A172 (cell line): ENCODE data around the gene DENND1A. TPM values are rescaled to one million over a fixed set of nuclear protein-coding genes. Genes with fewer than 3 reads are reported as not detected.

ENCODE experiments used
- DNase-seq: peaks from one replicate; pipeline ENCODE4 v3.0.0-alpha.2; 2015; ENCODE audit warnings: low spot score
- total RNA-seq: library from RNA; depleted of rRNA; stranded (reverse); fragments of >200 nt; shearing (Covaris generic); gene quantifications from 2 replicates; pipeline ENCODE4 v1.2.3, GENCODE V29; 2014

DENND1A gene
- total RNA-seq, 1 experiment from 2014 or later, result 30.8 TPM

DNA sequence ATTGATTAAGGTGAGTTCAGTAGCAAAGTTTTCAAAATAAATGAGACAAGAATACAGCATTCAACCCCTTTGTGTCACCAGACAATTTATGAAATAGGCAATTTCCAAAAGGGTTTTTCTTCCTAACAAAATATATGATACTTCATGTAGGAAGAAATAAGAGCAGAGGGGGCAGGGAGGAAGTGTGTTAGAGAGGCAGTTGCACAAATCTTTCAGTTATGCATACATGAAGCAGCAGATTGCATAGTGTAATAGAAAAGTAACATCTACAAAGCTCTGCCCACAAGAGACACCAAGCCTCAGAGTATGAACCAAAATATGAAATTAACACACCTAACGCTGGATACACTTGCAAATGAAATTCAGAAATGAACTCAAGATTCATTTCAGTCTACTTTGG lies 157.0 kb downstream of the DENND1A start:
- DNase-seq, result no peak

GRCh38 chr9:123772374-123772773 lies 157.6 kb downstream of the DENND1A start:
- DNase-seq, result no peak

DNA sequence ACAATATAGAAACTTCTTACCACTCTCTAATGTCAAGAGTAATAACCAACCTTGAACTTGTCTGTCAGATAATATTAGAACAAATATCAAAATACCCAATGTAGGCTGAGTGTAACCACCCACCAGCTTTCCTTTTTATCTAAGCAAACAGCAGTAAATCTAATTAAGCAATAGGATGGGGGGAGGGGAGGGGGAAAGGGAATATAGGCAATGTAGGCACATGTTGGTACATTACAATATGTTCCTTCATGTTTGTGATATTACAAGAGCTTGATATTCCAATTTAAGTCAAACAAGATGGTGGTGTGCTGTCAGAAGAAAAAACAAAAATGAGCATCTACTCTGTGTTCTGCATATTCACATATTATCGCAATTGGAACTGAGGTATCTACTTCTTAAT lies 158.2 kb downstream of the DENND1A start:
- no peak for DNase-seq

DNA sequence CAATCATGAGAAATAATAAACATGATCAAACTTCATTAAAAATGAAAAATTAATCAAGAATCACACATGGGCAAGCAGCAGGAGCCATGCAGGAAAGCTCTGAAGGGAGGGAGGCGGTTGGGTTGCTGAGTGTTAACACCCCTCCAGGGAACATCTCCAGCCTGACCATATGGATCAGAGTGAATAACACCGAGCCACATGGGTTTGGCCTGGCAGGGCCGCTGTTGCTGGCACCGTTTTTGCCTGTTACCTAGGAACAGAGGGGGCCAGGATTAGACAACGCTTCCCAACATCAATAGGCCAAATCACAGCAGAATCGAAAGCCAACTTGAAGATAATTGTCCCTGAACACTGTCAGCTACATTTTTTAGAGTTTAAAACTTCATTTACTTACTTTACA lies 160.2 kb downstream of the DENND1A start:
- no peak for DNase-seq

- peak; percentile 65 for DNase-seq
Measured at GRCh38 chr9:123763910-123764588, 165.9 kb downstream of the DENND1A start.

- no peak for DNase-seq
Measured at GRCh38 chr9:123761905-123762605, 167.9 kb downstream of the DENND1A start.

GRCh38 chr9:123757960-123758359 lies 172.0 kb downstream of the DENND1A start:
- no peak for DNase-seq

GRCh38 chr9:123757547-123757946 lies 172.4 kb downstream of the DENND1A start:
- DNase-seq, result no peak

GRCh38 chr9:123756484-123757106 lies 173.3 kb downstream of the DENND1A start:
- DNase-seq, result no peak

DNA sequence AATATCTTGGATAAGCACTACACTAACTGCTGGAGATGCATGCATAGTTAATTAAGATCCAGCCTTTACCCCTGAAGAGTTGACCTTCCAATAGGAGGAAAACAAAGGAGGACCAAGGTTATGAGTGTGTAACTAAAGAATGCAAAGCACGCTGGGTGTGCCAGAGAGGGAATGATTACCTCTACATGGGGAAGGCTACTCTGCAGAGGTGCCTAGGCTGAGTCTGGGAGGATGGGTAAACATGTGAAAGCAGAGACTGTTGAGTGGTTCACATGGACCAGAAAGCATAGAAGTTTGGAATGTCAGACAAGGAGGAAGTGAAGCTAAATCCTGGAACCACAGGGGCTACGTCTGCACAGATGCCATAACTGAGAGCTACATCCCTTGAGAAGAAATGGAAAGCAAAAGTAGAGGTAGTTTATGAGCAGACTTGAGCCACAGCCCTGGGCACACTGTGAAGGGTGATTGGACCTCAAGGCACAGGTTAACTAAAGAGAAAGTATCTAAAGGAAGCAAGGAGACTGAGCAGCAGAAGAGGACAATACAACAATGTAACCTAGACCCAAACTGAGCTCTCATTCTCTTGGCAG lies 176.2 kb downstream of the DENND1A start:
- no peak for DNase-seq

DNA sequence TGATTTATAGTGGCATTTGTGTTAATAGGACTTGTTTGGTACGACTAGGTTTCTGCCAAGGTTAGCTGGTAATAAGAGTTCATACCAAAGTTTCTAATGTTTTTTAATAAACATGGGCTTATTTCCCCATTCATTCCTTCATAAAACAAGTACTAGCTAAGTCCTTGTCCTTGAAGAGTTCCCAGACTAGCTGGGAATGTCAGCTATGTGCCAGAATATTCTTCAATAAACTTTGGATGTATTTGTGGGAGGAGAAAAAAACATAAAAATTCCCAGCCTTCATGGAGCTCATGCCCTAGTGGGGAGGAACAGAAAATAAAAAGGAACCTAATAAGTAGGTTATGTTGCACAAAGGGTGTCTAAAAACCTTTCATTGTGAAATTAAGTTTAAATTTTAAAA lies 176.9 kb downstream of the DENND1A start:
- no peak for DNase-seq

DNA sequence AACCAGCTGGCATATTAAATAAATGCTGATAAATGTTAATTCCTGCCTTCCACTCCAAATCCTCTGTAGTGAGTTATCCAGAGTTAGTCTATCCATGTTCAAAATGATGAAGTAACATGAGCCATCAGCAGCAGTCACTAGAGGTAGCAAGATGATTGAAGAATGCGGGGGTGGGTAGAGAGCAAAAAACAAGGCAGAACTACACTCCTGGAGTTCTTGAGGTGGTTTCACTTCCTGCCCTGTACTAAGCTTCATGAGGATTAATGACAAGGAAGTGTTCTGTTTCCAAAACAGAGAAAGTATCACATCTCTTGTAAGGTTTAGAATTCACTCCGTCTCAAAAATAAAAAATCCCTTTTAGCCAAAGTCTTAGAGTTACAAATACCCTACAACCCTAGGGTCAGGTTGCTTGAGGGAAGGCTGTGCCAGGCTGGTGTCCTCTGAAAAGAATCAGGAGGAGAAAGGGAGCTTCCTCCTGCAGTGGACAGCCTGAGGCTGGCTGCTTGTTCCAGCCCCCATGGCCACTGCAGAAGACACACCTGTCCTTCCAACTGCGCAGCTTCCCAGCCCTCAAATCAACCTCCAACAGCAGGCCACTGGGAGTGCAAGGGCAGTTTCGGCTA lies 180.2 kb downstream of the DENND1A start:
- DNase-seq, result no peak

DNA sequence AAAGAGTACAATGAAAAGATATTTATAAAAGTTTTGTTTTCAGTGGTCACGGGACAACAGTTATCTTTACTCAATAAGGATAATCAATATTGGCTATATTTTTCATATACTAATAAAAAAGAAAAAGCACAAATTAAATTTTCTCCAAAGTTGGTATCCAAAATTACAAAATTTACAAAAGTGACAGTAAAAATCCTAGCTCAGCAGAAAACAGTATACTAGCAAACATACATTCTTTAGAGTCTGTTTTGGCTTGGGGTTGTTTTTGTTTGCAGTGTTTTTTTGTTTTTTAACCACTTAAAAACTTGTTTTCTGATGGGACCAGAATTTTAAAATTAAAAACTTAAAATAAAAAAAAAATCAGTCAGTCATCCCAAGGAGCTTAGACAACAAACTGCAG lies 183.2 kb downstream of the DENND1A start:
- no peak for DNase-seq

- no peak for DNase-seq
Measured at GRCh38 chr9:123745933-123746332, 184.0 kb downstream of the DENND1A start.

GRCh38 chr9:123745451-123745850 lies 184.5 kb downstream of the DENND1A start:
- no peak for DNase-seq

DNA sequence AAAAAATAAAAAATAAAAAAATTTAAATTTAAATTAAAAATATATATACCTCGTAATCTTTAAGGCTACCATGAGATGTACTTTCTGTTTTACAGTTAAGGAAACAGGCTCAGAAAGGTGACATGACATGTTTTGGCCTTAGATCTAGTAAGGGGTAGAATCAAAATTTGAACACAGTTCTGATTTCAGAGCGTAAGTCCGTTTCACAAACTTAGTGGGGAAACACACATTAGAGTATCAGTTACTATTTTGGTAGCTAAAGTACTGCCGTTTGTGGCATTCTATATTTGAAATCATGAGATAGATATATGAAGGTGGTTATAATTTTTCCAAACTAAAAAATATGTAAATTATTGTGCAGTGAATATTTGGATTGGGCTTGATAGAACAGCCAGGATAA lies 186.2 kb downstream of the DENND1A start:
- DNase-seq, result no peak

DNA sequence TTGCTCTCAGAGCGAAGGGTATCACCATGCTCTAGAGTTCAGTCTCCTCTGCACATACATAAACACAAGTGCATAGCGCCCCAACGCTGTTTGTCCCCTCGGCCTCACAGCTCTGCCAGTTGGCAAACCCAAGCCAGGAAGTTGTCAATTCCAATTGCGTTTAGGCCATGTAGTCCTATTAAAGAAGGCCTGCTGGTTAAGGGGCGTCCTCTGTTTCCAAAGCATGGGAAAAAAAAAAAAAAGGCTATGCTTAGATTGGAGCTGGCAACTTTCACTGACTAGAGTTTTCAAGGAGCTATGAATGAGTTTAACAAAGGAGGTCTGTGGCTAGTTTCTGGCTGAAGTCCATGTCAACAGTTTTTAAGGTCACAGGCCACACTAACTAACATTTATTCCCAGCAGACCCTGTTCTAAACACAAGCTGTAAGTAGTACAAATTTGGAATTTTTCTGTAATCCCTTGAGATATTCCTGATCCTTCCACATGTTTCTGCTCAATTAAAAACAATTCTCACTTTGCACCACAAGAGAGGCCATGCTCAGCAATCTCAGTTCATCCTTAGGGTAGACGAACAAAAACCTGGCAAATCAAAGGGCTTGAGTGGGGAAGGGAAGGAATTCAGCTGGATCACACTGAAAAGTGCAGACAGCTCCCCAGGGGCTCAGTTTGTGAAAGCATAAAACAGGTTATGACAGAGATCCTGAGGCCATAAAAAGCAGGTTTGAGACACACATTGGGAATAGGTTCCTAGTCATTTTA lies 187.7 kb downstream of the DENND1A start:
- DNase-seq, result no peak

DNA sequence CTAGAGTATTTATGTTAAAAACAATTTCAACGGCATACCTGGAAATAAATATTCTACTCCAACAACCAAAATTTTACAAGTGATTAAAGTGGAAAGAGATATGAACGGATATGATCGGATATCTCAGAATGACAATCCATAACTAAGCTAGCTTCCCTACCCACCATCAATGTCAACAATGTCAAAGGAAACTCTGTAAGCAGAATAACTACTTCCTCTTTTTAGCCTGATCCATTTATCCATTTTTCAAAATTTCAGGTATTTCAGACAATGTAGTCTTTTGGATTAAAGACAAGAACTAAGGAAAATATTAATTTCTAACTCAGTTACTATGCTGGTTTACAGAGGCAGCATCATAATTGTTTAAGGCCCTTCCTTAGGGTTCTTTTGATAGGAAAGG lies 188.7 kb downstream of the DENND1A start:
- no peak for DNase-seq

DNA sequence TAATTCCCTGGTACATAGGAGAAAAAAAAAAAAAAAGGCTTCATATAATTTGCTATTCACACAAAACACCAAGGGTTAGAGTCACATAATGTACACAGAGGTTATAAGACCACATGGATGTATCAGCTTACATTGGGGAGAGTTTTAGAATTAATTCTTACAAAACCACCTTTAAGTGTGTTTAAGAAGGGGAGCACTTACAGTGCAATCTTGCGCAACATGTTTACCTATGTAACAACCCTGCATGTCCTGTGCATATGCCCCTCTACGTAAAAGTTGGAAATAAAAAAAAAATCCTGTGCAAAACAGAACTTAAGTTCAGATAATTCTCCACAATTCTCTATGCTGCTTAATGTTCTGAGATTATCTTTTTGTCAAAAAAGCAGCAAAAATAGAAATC lies 190.0 kb downstream of the DENND1A start:
- DNase-seq, result no peak

GRCh38 chr9:123739387-123739786 lies 190.5 kb downstream of the DENND1A start:
- DNase-seq, result no peak

DNA sequence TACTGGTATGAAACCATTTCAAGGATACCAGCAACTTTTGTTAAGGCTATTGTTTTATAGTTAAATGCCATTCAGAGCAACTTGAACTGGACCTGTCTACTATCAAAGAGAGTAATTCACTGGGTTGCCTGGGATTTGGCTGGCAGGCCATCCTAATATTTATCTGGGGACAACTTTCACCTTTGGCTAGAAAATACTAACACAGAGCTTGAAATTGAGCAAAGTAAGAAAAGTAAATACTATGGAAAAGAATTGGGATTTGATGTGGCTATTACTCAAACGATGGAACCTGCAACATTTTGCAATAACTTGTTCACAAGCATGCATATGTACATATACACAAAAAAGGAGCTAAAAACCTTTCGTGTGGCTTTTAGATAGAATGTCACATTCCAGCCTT lies 191.3 kb downstream of the DENND1A start:
- DNase-seq, result no peak

GRCh38 chr9:123735376-123735775 lies 194.6 kb downstream of the DENND1A start:
- no peak for DNase-seq
